Putamen (tissue), 1 donor: ENCODE results near the gene DOCK1.

Experiments
- DNase-seq: peaks from one replicate; pipeline ENCODE4 v3.0.0-alpha.2; 2016; ENCODE audit warnings: low spot score

Gene DOCK1

GRCh38 chr10:127467811-127468210 lies 562.6 kb downstream of the DOCK1 start:
- no peak for DNase-seq

DNA sequence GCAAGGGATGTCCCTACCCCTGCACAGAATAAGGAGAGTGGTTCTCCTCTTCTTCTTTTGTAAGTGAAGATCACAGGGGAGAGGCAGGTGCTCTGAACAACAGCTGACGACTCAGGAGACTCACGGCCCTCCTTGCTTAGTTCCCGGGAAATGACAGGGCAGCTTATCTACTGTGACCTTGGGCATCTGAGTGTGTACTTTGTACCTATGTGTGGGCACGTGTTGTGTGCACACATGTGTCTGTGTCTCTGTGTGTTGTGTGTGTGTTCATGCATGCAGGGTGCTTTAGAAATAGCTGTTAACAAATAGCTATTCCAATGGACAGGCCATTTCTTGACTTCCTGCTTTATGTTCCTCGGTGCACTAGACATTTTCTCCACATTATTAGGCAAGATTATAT lies 563.4 kb downstream of the DOCK1 start:
- no peak for DNase-seq

DNA sequence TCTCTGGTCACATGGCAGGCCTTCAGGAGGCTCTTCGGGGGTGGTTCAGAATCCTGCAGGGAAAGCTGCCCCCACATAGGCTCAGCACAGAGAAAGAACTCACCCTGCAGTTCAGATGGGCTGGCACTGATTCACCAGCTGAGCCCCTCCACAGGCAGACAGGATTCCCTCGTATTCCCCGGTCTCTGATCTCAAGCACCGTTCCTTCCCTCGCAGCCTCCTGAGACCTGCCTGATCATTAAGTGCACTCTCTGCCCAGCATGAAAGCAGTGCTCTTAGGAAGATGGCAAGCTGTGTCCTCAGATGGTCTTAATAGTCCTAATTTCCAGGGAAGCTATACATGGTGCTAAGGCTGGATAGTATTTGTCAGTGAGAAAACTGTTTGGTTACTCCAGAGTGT lies 565.7 kb downstream of the DOCK1 start:
- DNase-seq, result no peak

GRCh38 chr10:127472976-127473375 lies 567.7 kb downstream of the DOCK1 start:
- DNase-seq, result no peak

DNA sequence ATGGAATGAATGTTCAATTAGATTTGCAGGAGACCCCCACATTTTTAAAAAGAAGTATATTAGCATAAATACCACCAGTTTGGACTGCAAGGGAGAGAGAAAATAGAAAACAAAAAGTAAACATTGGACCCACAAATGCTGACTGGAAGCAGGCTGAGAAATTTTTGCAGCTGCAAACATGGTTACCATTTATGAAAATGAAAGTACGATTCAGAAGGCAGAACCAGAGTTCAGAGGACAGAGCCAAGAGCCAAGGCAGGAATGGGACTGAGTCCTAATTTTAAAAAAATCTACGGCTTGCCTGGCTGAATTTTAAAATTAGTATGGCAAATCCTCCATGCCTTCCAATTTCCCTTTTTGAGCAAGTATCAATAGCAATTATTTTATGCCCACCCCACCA lies 569.3 kb downstream of the DOCK1 start:
- no peak for DNase-seq

DNA sequence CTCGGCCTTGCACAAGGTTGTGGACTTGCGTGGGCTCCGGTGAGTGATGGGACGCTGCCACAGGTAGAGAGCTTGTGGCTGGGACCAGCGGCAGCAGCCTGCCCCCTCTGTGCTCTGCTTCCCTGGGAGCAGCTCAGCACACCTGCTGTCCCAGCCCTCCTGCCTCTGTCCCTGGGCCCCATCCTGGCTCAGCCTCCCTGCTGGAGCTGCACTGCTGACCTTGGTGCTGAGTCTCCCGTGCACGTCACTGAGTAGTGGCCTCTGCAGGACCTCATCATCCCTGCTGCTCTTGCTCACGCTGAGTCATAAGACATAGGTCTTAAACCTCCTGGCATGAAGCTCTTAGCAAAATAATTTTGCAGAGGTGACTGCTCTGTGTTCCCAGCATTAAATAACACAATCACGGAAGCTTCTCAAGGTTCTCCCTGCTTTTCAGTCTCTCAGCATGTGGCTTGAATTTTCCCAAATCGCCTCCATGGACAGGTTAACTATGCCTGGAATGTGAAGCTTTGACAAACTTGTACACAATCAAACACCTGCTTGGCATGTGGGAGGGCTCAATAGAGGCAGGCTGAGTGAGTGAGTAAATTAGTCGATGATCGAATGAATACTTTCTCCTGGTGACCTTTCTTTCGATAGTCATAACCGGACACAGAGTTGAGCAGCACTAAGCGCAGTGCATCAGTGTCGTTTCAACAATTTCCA lies 580.1 kb downstream of the DOCK1 start:
- DNase-seq, result no peak

DNA sequence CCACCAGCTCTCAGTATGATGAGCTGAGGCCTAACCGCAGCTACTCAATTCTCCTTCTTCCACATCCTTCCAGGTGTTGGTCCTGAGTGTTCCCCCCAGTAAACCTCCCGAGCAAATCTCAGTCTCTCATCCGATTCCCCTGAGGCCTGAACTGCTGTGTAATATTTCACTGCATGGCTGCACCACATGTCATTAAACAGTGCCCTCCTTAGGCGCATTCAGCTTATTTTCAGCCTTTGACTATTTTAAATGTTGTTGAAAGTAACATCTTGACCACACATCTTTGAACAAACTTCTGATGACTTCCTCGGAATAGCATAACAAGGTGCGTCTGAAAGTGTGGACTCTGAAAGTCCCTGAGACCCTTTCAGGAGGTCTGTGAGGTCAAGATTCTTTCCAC lies 581.1 kb downstream of the DOCK1 start:
- no peak for DNase-seq

- no peak for DNase-seq
These were observed 587.5 kb downstream of the DOCK1 start for GRCh38 chr10:127492607-127493250.

- DNase-seq, result no peak
These were observed 590.8 kb downstream of the DOCK1 start for GRCh38 chr10:127496035-127496434.

DNA sequence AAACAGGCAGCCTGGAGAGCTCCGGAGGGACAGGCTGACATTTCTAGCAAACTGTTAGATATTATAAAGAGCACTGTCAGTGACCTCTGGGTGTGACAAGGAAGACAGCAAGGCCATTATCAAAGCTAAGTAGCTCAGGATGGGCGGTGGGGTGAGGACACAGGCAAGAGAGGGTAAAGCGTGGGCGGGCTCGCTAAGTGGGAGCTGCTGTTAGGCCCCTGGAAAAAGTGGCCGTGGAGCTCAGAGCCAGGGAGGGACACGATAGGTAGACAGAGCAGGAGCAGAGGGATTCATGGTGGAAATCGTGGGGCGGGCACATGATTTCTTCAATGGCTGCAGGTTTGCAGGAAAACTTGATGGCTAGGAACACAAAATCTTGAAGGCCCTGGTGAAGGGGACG lies 592.5 kb downstream of the DOCK1 start:
- DNase-seq, result no peak

DNA sequence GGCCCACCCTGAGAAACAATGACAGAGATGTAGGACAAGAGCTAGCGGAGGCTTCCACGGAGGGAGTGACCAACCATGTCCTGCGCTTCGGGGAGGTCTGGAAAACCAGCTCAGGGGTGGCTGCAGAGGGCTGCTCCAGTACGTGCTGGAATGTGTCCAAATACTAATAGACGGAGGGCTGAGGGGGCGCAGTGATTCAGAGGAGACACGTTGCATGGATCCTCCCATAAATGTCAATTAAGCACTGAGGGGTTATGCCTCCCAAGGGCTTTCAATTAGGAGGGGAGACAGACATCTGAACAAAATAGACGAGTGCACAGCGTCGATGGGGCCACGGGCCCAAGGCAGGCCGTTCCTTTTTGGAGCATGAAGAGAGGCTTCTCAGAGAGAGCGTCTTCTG lies 592.9 kb downstream of the DOCK1 start:
- no peak for DNase-seq

- no peak for DNase-seq
These were observed 594.9 kb downstream of the DOCK1 start for GRCh38 chr10:127500127-127500526.
